ENCODE results near the gene AKAP11.

DNA sequence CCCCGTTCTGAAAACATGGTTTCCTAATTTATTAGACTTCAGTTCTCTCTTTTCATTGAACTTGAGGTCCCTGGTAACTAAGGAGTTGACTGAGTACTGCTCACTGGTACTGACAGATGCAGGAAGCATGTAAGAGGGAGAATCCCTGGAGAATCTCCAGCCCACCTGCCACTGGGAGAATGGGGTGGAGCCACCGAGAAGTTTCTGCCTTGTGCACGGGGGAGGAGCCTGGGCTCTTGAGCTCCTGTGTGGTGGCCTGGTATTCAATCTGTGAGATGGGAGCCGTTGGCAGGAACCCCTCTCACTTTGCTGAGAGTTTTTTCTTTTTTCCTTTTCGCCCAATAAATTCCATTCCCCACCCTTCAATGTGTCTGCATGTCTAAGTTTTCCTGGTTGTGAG, 13.2 kb upstream of the AKAP11 start:
- TF ChIP-seq, protein P1, sequence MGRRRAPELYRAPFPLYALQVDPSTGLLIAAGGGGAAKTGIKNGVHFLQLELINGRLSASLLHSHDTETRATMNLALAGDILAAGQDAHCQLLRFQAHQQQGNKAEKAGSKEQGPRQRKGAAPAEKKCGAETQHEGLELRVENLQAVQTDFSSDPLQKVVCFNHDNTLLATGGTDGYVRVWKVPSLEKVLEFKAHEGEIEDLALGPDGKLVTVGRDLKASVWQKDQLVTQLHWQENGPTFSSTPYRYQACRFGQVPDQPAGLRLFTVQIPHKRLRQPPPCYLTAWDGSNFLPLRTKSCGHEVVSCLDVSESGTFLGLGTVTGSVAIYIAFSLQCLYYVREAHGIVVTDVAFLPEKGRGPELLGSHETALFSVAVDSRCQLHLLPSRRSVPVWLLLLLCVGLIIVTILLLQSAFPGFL (CRISPR knock-in tag; IDR thresholded peaks at IDR 0.05): no peak
- TF ChIP-seq SOX6 (IDR thresholded peaks at IDR 0.05) (no peak), EZH2 (IDR thresholded peaks at IDR 0.05; ENCODE audit: borderline replicate concordance, low read depth, low read length) (no peak), SREBF2 (CRISPR knock-in tag; IDR thresholded peaks at IDR 0.05) (no peak)

Data from K562 (cell line).